ENCODE results near the gene OXCT2. TPM values are rescaled to one million over a fixed set of nuclear protein-coding genes. Genes with fewer than 3 reads are reported as not detected.

OXCT2 gene
- total RNA-seq, 1 donor from 2014 or later = 0.36 TPM

GRCh38 chr1:39721664-39722063, 49.5 kb downstream of the OXCT2 start:
- FAIRE-seq = no peak
- no peak overlapping the region for H3K9ac ChIP-seq (ENCODE audit: low read length)
- peaks cover 3% of the 10 kb centered on the region for H3K36me3 Mint-ChIP-seq (ENCODE audit: low read depth, unreplicated experiment)

GRCh38 chr1:39720094-39720999, 50.8 kb downstream of the OXCT2 start:
- Histone ChIP-seq H3K4me1 (ENCODE audit: insufficient read depth, low read length) (no peaks in the 10 kb centered on the region), H3K9me3 (ENCODE audit: insufficient read depth, low read depth, low read length) (no peaks in the 10 kb centered on the region), H3K4me3 (ENCODE audit: insufficient read depth, low read depth, low read length) (no peak overlapping the region), H3K27me3 (ENCODE audit: insufficient read depth, low read length) (peaks cover 50% of the 10 kb centered on the region), H3K27ac (ENCODE audit: low read depth, low read length) (no peak overlapping the region), H3K79me2 (ENCODE audit: insufficient read depth, low read length) (no peaks in the 10 kb centered on the region), H4K20me1 (ENCODE audit: insufficient read depth, low read length) (no peaks in the 10 kb centered on the region), H3K4me2 (ENCODE audit: low read length) (no peak overlapping the region), H3K9ac (ENCODE audit: low read length) (no peak overlapping the region), H3K36me3 (ENCODE audit: insufficient read depth, low read length) (no peaks in the 10 kb centered on the region), H2AFZ (ENCODE audit: low read depth, low read length) (no peak overlapping the region)
- H3K27ac Mint-ChIP-seq (ENCODE audit: unreplicated experiment) = no peak overlapping the region
- H3K4me3 Mint-ChIP-seq (ENCODE audit: unreplicated experiment) = no peak overlapping the region
- H3K9me3 Mint-ChIP-seq (ENCODE audit: unreplicated experiment) = no peaks in the 10 kb centered on the region
- peak; percentile 26 for DNase-seq (ENCODE audit: low read depth)
- peak; percentile 55 for FAIRE-seq
- peaks cover 3% of the 10 kb centered on the region for H3K36me3 Mint-ChIP-seq (ENCODE audit: low read depth, unreplicated experiment)
- no peaks in the 10 kb centered on the region for H3K4me1 Mint-ChIP-seq (ENCODE audit: low read depth, unreplicated experiment)
- peaks cover 69% of the 10 kb centered on the region for H3K27me3 Mint-ChIP-seq (ENCODE audit: low read depth, unreplicated experiment)
- peak; percentile 68 for TF ChIP-seq CTCF (IDR thresholded peaks at IDR 0.05; ENCODE audit: insufficient read depth, low read depth, low read length)
- no peak for TF ChIP-seq EZH2 (IDR thresholded peaks at IDR 0.05; ENCODE audit: insufficient read depth, low read length)

More at GRCh38 chr1:39721664-39722063, 49.5 kb downstream of the OXCT2 start:
- Mint-ChIP-seq H3K4me3 (ENCODE audit: unreplicated experiment) (no peak overlapping the region), H3K9me3 (ENCODE audit: unreplicated experiment) (no peaks in the 10 kb centered on the region), H3K27ac (ENCODE audit: unreplicated experiment) (no peak overlapping the region), H3K4me1 (ENCODE audit: low read depth, unreplicated experiment) (no peaks in the 10 kb centered on the region), H3K27me3 (ENCODE audit: low read depth, unreplicated experiment) (peaks cover 72% of the 10 kb centered on the region)
- Histone ChIP-seq H3K27ac (ENCODE audit: low read depth, low read length) (no peak overlapping the region), H3K27me3 (ENCODE audit: insufficient read depth, low read length) (peaks cover 58% of the 10 kb centered on the region), H3K4me2 (ENCODE audit: low read length) (no peak overlapping the region), H3K9me3 (ENCODE audit: insufficient read depth, low read depth, low read length) (no peaks in the 10 kb centered on the region), H3K79me2 (ENCODE audit: insufficient read depth, low read length) (no peaks in the 10 kb centered on the region), H3K4me3 (ENCODE audit: insufficient read depth, low read depth, low read length) (no peak overlapping the region), H3K4me1 (ENCODE audit: insufficient read depth, low read length) (no peaks in the 10 kb centered on the region), H2AFZ (ENCODE audit: low read depth, low read length) (no peak overlapping the region), H4K20me1 (ENCODE audit: insufficient read depth, low read length) (no peaks in the 10 kb centered on the region), H3K36me3 (ENCODE audit: insufficient read depth, low read length) (no peaks in the 10 kb centered on the region)
- TF ChIP-seq CTCF (IDR thresholded peaks at IDR 0.05; ENCODE audit: insufficient read depth, low read depth, low read length) (no peak), EZH2 (IDR thresholded peaks at IDR 0.05; ENCODE audit: insufficient read depth, low read length) (no peak)
- DNase-seq (ENCODE audit: low read depth) = no peak

Other genes with a start within 250 kb of the OXCT2 start
- 240 and 245 TPM in 2 replicates for gene PABPC4, start 194.6 kb downstream of the OXCT2 start, total RNA-seq
- gene HEYL, start 131.7 kb downstream of the OXCT2 start, total RNA-seq = 1.1 and 3.1 TPM in 2 replicates
- gene NT5C1A, start 99.2 kb downstream of the OXCT2 start, total RNA-seq = 0.20 TPM in 1 of 2 replicates, not detected in the other
- gene HPCAL4, start 79.9 kb downstream of the OXCT2 start, total RNA-seq = 0.07 and 0.20 TPM in 2 replicates
- gene PPIE, start 32.5 kb downstream of the OXCT2 start, total RNA-seq = 33.1 and 33.7 TPM in 2 replicates
- 0.16 TPM in 1 of 2 replicates, not detected in the other for gene BMP8B, start 17.5 kb upstream of the OXCT2 start, total RNA-seq
- 19.2 and 21.9 TPM in 2 replicates for gene TRIT1, start 112.2 kb upstream of the OXCT2 start, total RNA-seq
- 3.3 and 3.8 TPM in 2 replicates for gene MYCL, start 130.6 kb upstream of the OXCT2 start, total RNA-seq
- 2.9 and 3.3 TPM in 2 replicates for gene MFSD2A, start 183.8 kb upstream of the OXCT2 start, total RNA-seq

All from astrocyte (in vitro differentiated cells and primary cell).